Renal cortex interstitium (tissue), 15 donors: ENCODE measurements around the gene THEM5. TPM values are rescaled to one million over a fixed set of nuclear protein-coding genes. Genes with fewer than 3 reads are reported as not detected.
"Not testable (repeated sequence)": the region's sequence is repeated elsewhere in the genome, so short reads cannot be mapped to it uniquely, and the experiment has no call there.

ENCODE experiments used
- DNase-seq, 11 donors: peaks; one replicate each; pipeline ENCODE4 v3.0.0-alpha.2; 2013; ENCODE audit warnings: low read depth in 9 of 11, low spot score in 4 of 11; ENCODE audit errors: extremely low read depth in 1 of 11
- long read RNA-seq, 16 experiments: transcript quantifications; one replicate each; lab custom pipeline, GENCODE V29; 2026
- polyA plus RNA-seq, 3 donors: library from polyadenylated mRNA; unstranded; fragments of 120-200 nt; gene quantifications; one replicate each; pipeline ENCODE4 v1.2.1, GENCODE V29; 2013; ENCODE audit not compliant: insufficient read length in 3 of 3

The THEM5 gene
- polyA plus RNA-seq = 1 to 10 TPM in 1 of 3 donors, under 1 TPM in 2; 0.37 to 1.5 (median 0.84) TPM
- long read RNA-seq, donor 1 = 0 reads
- long read RNA-seq, donor 2 = 0 reads
- long read RNA-seq, donor 3 = 0 reads
- long read RNA-seq, donor 4 = 0 reads
- long read RNA-seq, donor 5 = 0 reads
- long read RNA-seq, donor 6 = 0 reads
- long read RNA-seq, donor 7 = 0 reads
- long read RNA-seq, donor 8 = 0 reads
- long read RNA-seq, donor 9 = 0 reads
- long read RNA-seq, donor 10 = 0 reads
- long read RNA-seq, donor 11 = 0 reads
- long read RNA-seq, donor 12 = 0 reads
- long read RNA-seq, donor 13 = 0 reads
- long read RNA-seq, donor 14 = 0 reads
- long read RNA-seq, donor 15 = 0 reads
- long read RNA-seq, donor 16 = 0 reads

GRCh38 chr1:151853411-151853943, at the start of gene THEM5:
THEM5 (minus strand) TSS chr1:151853712; CDS start chr1:151853565, 147 bp downstream.
- DNase-seq = no peak

- DNase-seq = no peak
Measured at GRCh38 chr1:151902858-151903257, 49.3 kb upstream of the THEM5 start.

- not testable (repeated sequence) for DNase-seq
Measured at GRCh38 chr1:151900804-151901203, 47.3 kb upstream of the THEM5 start.

GRCh38 chr1:151898519-151898991, 45.0 kb upstream of the THEM5 start:
- no peak for DNase-seq

GRCh38 chr1:151897991-151898431, 44.5 kb upstream of the THEM5 start:
- DNase-seq = no peak

GRCh38 chr1:151893176-151893924, 39.8 kb upstream of the THEM5 start:
- no peak for DNase-seq

GRCh38 chr1:151892190-151892589, 38.7 kb upstream of the THEM5 start:
- no peak for DNase-seq

GRCh38 chr1:151891512-151891911, 38.0 kb upstream of the THEM5 start:
- DNase-seq = no peak

- DNase-seq = no peak
Measured at GRCh38 chr1:151888972-151889570, 35.6 kb upstream of the THEM5 start.

- no peak for DNase-seq
Measured at GRCh38 chr1:151887028-151887427, 33.5 kb upstream of the THEM5 start.

GRCh38 chr1:151885479-151885878, 32.0 kb upstream of the THEM5 start:
- DNase-seq = no peak

- DNase-seq = not testable (repeated sequence)
Measured at GRCh38 chr1:151884879-151885278, 31.4 kb upstream of the THEM5 start.

- DNase-seq = not testable (repeated sequence)
Measured at GRCh38 chr1:151884445-151884844, 30.9 kb upstream of the THEM5 start.

- DNase-seq = not testable (repeated sequence)
Measured at GRCh38 chr1:151883898-151884297, 30.4 kb upstream of the THEM5 start.

GRCh38 chr1:151882918-151883317, 29.4 kb upstream of the THEM5 start:
- not testable (repeated sequence) for DNase-seq

GRCh38 chr1:151882466-151882865, 29.0 kb upstream of the THEM5 start:
- DNase-seq = no peak

GRCh38 chr1:151881479-151881878, 28.0 kb upstream of the THEM5 start:
- DNase-seq = no peak

GRCh38 chr1:151875419-151876097, 22.0 kb upstream of the THEM5 start:
- no peak for DNase-seq

- not testable (repeated sequence) for DNase-seq
Measured at GRCh38 chr1:151872776-151873175, 19.3 kb upstream of the THEM5 start.
